NOMO-1 (cell line): ENCODE results near the gene RAB5IF.

Experiments used
- DNase-seq, 2 experiments: peaks; one replicate each; lab custom pipeline; 2025; ENCODE audit not compliant: unreplicated experiment in 2 of 2; lab: John Stamatoyannopoulos, UW

RAB5IF gene

DNA sequence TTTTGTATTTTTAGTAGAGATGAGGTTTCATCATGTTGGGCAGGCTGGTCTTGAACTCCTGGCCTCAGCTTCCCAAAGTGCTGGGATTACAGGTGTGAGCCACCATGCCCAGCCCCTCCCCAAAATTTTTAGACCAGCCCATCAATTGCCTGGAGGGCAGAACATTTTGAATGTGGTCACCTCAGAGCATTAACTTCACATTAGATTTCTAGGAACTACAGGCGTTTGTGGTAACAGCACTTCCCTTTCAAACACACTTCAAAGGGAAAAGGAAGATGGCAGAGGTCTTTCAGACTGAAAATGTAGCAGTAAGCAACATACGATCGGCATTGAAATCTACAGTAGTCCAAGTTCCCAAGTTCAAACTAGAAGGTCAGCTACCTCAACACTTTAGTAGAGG lies 52.7 kb downstream of the RAB5IF start:
- peak in 1 of 2 experiments; percentile 36 for DNase-seq
